ENCODE results near the gene FAAH.

Gene FAAH

GRCh38 chr1:46445773-46446256 lies 51.7 kb downstream of the FAAH start:
- DNase-seq, result no peak
- Histone ChIP-seq H3K27me3 (replicated peaks) (peaks cover 51% of the 10 kb centered on the region), H3K27ac (no peak overlapping the region), H3K4me3 (ENCODE audit: low read depth, low read length) (no peak overlapping the region), H3K36me3 (replicated peaks) (no peaks in the 10 kb centered on the region)
- TF ChIP-seq CTCF (IDR thresholded peaks at IDR 0.05; ENCODE audit: low read depth, low read length, missing control alignments), result peak; percentile 31
- in situ Hi-C loops (cut with HindIII; ENCODE audit: low pct_ligation_motif_present, low sequenced_read_pairs), result no loop called here

GRCh38 chr1:46446646-46447498 lies 52.8 kb downstream of the FAAH start:
- in situ Hi-C loops (cut with HindIII; ENCODE audit: low pct_ligation_motif_present, low sequenced_read_pairs), result no loop called here
- H3K27me3 ChIP-seq (replicated peaks), result peaks cover 62% of the 10 kb centered on the region
- H3K27ac ChIP-seq, result no peak overlapping the region
- no peak overlapping the region for H3K4me3 ChIP-seq (ENCODE audit: low read depth, low read length)
- peak; percentile 95 for TF ChIP-seq CTCF (IDR thresholded peaks at IDR 0.05; ENCODE audit: low read depth, low read length, missing control alignments)
- H3K36me3 ChIP-seq (replicated peaks), result no peaks in the 10 kb centered on the region
- peak; percentile 56 for DNase-seq

DNA sequence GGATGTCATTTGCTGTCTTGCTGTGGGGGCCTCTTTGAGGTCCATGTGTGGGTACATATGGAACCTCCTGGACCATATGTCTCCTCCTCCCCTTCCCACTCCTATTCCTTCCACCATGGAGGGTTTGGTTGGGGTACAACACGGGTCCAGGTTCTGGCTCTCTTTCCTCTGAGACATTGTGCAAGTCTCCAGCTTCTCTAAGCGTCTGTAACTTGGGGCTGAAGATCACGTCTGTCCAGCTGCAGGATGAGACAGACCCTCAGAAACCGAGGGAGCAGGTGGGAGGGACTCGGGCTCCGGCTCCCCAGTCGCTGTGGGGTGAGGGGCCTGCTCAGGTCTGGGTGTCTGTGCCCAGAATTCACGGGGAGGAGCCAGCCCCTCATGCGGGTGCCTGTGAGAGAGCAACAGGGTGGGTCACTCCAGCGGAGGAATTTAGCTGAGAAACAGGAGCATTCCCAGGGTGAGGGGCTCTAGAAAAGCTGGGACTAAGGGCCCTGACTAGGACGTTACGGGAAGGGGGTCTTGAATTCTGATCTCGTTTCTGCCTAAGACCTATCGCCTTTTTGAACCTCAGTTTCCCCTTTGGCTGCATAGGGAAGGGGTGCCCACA lies 53.5 kb downstream of the FAAH start:
- DNase-seq, result no peak
- Histone ChIP-seq H3K27me3 (replicated peaks) (peaks cover 68% of the 10 kb centered on the region), H3K27ac (no peak overlapping the region), H3K36me3 (replicated peaks) (no peaks in the 10 kb centered on the region), H3K4me3 (ENCODE audit: low read depth, low read length) (no peak overlapping the region)
- in situ Hi-C loops (cut with HindIII; ENCODE audit: low pct_ligation_motif_present, low sequenced_read_pairs), result no loop called here
- TF ChIP-seq CTCF (IDR thresholded peaks at IDR 0.05; ENCODE audit: low read depth, low read length, missing control alignments), result no peak

- in situ Hi-C loops (cut with HindIII; ENCODE audit: low pct_ligation_motif_present, low sequenced_read_pairs), result no loop called here
- peaks cover 73% of the 10 kb centered on the region for H3K27me3 ChIP-seq (replicated peaks)
- H3K36me3 ChIP-seq (replicated peaks), result no peaks in the 10 kb centered on the region
- no peak for TF ChIP-seq CTCF (IDR thresholded peaks at IDR 0.05; ENCODE audit: low read depth, low read length, missing control alignments)
- DNase-seq, result no peak
- H3K27ac ChIP-seq, result no peak overlapping the region
- H3K4me3 ChIP-seq (ENCODE audit: low read depth, low read length), result peak overlapping the region; percentile 31
Observed at GRCh38 chr1:46448109-46448911, 54.2 kb downstream of the FAAH start.

- peaks cover 83% of the 10 kb centered on the region for H3K27me3 ChIP-seq (replicated peaks)
- no peaks in the 10 kb centered on the region for H3K36me3 ChIP-seq (replicated peaks)
- H3K4me3 ChIP-seq (ENCODE audit: low read depth, low read length), result no peak overlapping the region
- in situ Hi-C loops (cut with HindIII; ENCODE audit: low pct_ligation_motif_present, low sequenced_read_pairs), result no loop called here
- no peak for DNase-seq
- H3K27ac ChIP-seq, result no peak overlapping the region
- TF ChIP-seq CTCF (IDR thresholded peaks at IDR 0.05; ENCODE audit: low read depth, low read length, missing control alignments), result no peak
Observed at GRCh38 chr1:46449223-46450159, 55.4 kb downstream of the FAAH start.
